Kidney capillary endothelial cell (primary cell): Measurements from ENCODE around the gene TTC28.
"Not testable (repeated sequence)": the region's sequence is repeated elsewhere in the genome, so short reads cannot be mapped to it uniquely, and the experiment has no call there.

Experiments used
- DNase-seq: peaks from one replicate; pipeline ENCODE4 v3.0.0-alpha.2; 2018; ENCODE audit warnings: low spot score

TTC28 gene

GRCh38 chr22:28481725-28482124, 197.9 kb downstream of the TTC28 start:
- DNase-seq = no peak

GRCh38 chr22:28480000-28480715, 199.5 kb downstream of the TTC28 start:
- DNase-seq = no peak

DNA sequence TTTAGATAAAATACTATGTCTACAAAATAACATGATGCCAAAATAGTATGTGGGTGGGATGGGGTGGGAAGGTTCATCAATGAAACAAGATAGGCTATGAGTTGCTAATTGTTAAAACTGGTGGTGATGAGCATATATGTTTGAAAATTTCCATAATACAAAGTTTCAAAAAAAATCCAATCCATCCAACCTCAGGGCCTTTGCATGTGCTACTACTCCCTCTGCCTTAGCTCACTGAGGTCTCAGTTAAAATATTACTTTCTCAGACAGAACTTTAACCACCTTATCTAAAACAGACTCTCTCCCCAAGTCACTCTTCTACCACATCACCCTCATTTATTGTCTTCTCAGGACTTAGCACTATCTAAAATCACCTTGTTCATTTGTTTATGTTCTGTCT, 201.1 kb downstream of the TTC28 start:
- DNase-seq = no peak

DNA sequence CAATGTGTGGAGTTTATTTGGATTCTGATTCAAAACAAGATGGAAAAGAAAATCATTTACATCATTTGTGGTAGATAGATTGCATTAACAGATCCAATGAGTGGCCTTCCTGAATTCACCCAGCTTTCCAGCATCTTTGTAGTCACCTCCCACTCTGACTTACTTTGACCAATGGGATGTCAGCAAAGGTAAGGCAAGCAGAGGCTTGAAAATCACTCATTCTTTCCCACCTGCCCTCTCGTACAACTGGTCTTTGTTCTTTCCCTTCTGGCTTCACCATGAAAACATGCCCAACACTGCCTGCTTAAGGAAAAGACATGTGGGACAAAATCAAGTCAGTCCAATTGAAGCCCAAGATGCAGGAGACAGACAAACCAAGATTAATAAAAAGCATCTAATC, 202.1 kb downstream of the TTC28 start:
- no peak for DNase-seq

GRCh38 chr22:28474330-28474729, 205.3 kb downstream of the TTC28 start:
- no peak for DNase-seq

DNA sequence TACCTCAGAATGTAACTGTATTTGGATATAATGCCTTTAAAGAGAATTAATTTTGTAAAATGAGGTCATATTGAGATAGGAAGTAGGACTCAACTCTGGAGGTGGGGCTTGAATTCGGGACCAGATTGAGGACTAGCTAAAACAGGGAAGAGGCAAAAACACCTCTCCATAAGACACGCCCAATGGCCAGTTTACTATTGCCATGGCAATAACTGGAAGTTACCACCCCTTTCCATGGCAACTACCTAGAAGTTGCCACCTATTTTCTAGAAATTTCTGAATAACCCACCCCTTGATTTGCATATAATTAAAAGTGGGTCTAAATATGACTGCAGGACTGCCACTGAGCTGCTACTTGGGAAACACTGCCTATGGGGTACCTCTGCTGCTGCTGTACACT, 206.4 kb downstream of the TTC28 start:
- DNase-seq = no peak

DNA sequence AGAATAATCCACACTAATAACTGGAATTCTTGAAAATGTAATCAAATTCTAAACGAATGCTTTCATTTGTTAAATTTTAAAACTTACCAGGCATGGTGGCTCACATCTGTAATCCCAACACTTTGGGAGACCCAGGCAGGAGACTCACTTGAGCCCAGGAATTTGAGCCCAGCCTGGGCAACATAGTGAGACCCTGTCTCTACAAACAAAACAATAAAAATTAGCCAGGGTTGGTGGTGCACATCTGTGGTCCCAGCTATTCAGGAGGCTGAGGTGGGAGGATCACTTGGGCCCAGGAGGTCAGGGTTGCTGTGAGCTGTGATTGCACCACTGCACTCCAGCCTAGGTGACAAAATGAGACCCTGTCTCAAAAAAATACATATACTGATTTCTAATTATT, 212.6 kb downstream of the TTC28 start:
- not testable (repeated sequence) for DNase-seq

- DNase-seq = no peak
Measured at GRCh38 chr22:28466399-28466798, 213.2 kb downstream of the TTC28 start.

- no peak for DNase-seq
Measured at GRCh38 chr22:28465841-28466240, 213.8 kb downstream of the TTC28 start.

- DNase-seq = no peak
Measured at GRCh38 chr22:28464127-28464526, 215.5 kb downstream of the TTC28 start.

GRCh38 chr22:28463408-28463807, 216.2 kb downstream of the TTC28 start:
- not testable (repeated sequence) for DNase-seq

DNA sequence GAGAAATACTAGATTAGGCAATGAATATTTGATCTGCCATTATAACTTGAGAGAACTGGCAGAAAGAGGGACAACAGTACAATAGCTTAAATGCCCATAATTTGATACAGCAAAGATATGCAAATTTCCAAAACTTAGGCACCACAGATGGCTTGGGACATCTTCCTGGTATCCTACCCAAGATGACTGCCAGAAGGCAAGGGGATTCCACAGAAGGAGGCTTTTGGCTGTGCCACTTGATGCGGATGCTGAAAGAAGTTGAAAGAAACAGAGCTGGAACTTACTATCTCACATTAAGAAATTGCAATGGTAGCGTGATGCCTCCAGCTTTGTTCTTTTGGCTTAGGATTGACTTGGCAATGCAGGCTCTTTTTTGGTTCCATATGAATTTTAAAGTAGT, 216.7 kb downstream of the TTC28 start:
- DNase-seq = no peak

DNA sequence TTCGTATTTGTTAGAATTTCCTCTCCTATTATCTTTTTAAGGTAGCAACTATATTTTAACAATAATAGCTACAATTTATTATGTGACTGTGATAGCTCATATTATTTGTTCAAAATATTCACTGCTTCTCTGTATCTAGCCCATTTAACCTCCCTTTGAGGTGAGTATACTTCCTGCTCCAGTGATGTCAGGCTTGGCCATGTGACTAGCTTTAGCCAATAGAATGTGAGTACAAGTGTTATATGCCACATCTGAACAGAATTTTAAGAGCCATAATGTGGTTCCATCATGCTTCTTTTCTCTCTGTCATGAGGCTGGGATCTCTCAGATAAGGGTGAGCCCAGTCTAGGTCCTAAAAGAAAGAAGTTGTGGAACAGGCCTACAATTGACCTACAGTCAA, 217.6 kb downstream of the TTC28 start:
- no peak for DNase-seq

DNA sequence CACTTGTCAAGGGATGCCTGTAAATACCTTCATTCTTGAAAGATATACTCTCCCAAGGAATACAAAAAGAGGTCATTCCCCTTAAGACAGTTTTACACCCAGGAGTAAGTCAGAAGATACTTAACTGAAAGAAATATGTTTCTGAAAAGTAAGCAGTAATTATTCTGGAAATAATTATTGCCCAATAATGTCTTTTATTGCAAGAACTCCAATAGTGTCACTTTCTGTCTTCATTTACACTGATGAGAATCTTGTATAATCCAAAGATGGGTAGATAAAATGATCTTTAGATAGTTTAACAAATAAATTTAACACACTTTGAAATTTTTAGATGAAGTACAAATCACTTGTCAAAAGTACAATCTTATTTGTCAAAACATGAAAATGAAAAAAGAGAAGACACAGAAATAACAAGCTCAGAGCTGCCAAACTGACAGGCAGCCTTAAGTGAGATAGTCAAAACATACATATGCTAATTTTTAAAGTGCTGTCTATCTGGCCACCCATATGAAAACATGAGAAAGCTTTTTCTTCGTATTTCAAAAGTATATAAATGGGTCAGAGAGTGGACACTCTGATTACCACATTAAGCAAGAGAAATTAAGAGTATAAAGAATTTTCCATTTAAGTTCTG, 225.1 kb downstream of the TTC28 start:
- DNase-seq = no peak

- DNase-seq = no peak
Measured at GRCh38 chr22:28450109-28450508, 229.5 kb downstream of the TTC28 start.

DNA sequence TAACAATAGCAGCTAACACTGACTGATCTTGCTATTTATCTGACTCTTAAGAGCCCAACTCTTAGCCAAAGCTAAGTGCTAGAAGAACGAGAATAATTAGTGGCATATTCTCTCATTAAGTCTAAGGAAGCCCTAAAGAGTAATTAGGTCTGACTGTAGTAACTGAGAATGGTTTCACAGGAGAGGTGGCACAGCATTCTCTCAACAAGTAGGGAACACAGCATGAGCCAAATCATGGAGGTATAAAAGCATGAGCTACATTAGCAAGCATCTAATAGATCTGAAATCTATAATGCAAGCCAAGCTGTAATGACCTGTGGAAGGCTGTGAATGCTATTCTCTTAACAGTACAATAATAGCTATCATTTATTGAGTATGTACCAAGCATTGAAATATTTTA, 230.6 kb downstream of the TTC28 start:
- no peak for DNase-seq

- no peak for DNase-seq
Measured at GRCh38 chr22:28448625-28449024, 231.0 kb downstream of the TTC28 start.

- no peak for DNase-seq
Measured at GRCh38 chr22:28444659-28445058, 235.0 kb downstream of the TTC28 start.

- peak; percentile 78 for DNase-seq
Measured at GRCh38 chr22:28443526-28443876, 236.1 kb downstream of the TTC28 start.

GRCh38 chr22:28442711-28443525, 236.7 kb downstream of the TTC28 start:
- DNase-seq = peak; percentile 3

GRCh38 chr22:28442264-28442710, 237.4 kb downstream of the TTC28 start:
- peak; percentile 59 for DNase-seq

DNA sequence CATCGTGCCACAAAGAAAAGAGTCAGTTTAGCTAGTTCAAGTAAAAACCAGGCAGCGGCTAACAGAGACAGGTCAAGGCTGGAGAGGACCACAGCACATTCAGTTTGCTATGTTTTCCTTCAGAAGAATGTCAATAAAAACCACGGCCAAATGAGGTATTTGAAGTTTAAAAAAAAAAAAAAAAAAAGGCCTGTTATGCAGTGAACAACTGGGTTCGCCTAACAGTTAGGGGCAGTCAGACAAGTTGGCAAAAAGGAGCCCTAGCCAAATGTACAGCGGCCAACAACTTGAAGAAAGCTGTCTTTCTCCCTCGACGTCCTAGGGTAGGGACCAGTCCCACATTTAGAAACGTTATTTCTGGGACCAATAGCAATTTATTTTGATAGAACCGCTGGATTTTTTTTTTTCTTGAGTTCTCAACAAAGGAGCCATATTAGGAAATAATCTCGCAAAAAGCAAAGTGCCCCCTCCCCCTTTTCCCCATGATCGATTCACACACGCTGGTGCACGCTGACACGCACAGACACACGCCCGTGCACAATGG, 237.8 kb downstream of the TTC28 start:
- DNase-seq = no peak
